ENCODE measurements around the gene GSE1.

GSE1 gene

GRCh38 chr16:85612801-85613603, at the start of gene GSE1:
TSS of gene GSE1 (plus strand) at chr16:85613322. CDS start at chr16:85613392, 70 bp downstream.
- peak; percentile 83 to 89 for DNase-seq

- DNase-seq = no peak
These were observed 49.4 kb upstream of the GSE1 start for GRCh38 chr16:85563515-85564276.

GRCh38 chr16:85564277-85565051, 48.7 kb upstream of the GSE1 start:
- no peak for DNase-seq

- DNase-seq = no peak
These were observed 47.8 kb upstream of the GSE1 start for GRCh38 chr16:85565340-85565739.

GRCh38 chr16:85565801-85566526, 47.2 kb upstream of the GSE1 start:
- DNase-seq = no peak

GRCh38 chr16:85566561-85567100, 46.5 kb upstream of the GSE1 start:
- no peak for DNase-seq

GRCh38 chr16:85567101-85567866, 45.8 kb upstream of the GSE1 start:
- DNase-seq = no peak

- DNase-seq = no peak
These were observed 45.2 kb upstream of the GSE1 start for GRCh38 chr16:85567935-85568334.

GRCh38 chr16:85568519-85568918, 44.6 kb upstream of the GSE1 start:
- no peak for DNase-seq

- no peak for DNase-seq
These were observed 44.0 kb upstream of the GSE1 start for GRCh38 chr16:85569039-85569614.

GRCh38 chr16:85569615-85570212, 43.4 kb upstream of the GSE1 start:
- no peak for DNase-seq

GRCh38 chr16:85570213-85570734, 42.8 kb upstream of the GSE1 start:
- no peak for DNase-seq

- no peak for DNase-seq
These were observed 42.2 kb upstream of the GSE1 start for GRCh38 chr16:85570735-85571562.

- no peak for DNase-seq
These were observed 41.6 kb upstream of the GSE1 start for GRCh38 chr16:85571563-85571812.

- no peak for DNase-seq
These were observed 41.1 kb upstream of the GSE1 start for GRCh38 chr16:85571813-85572619.

- DNase-seq = no peak
These were observed 40.0 kb upstream of the GSE1 start for GRCh38 chr16:85573045-85573695.

- no peak for DNase-seq
These were observed 39.2 kb upstream of the GSE1 start for GRCh38 chr16:85573696-85574641.
